ENCODE results near the gene CACNA2D1.

DNA sequence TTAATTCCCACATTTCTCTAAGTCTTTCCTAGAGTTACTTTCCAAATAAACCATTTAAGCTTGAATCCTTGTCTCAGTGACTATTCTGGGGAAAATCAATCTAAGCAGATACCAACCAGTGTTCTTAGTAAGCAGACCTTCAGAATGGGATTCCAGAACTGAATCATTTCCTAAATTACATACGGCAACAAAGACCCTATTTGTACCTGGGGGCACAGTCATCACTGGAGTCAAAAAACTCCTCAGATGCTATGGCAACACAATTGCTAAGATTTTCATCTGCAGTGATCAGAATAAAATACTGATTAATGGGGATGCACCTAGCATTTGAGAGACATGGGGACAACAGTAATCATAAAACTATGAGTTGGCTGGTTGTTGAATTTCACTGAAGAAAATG, 389.0 kb downstream of the CACNA2D1 start:
- TF ChIP-seq, protein P1, sequence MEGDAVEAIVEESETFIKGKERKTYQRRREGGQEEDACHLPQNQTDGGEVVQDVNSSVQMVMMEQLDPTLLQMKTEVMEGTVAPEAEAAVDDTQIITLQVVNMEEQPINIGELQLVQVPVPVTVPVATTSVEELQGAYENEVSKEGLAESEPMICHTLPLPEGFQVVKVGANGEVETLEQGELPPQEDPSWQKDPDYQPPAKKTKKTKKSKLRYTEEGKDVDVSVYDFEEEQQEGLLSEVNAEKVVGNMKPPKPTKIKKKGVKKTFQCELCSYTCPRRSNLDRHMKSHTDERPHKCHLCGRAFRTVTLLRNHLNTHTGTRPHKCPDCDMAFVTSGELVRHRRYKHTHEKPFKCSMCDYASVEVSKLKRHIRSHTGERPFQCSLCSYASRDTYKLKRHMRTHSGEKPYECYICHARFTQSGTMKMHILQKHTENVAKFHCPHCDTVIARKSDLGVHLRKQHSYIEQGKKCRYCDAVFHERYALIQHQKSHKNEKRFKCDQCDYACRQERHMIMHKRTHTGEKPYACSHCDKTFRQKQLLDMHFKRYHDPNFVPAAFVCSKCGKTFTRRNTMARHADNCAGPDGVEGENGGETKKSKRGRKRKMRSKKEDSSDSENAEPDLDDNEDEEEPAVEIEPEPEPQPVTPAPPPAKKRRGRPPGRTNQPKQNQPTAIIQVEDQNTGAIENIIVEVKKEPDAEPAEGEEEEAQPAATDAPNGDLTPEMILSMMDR (IDR thresholded peaks at IDR 0.05): no peak
- no peak for TF ChIP-seq POLR2A (IDR thresholded peaks at IDR 0.05)
